ENCODE measurements around the gene RHBDF1. TPM values are rescaled to one million over a fixed set of nuclear protein-coding genes. Genes with fewer than 3 reads are reported as not detected.

RHBDF1 gene
- total and polyA plus RNA-seq, 9 of the 15 experiments (the other 6 are each of a cell fraction or from before 2014, with no cell fraction given): 1.0 to 8.2 (median 4.2) TPM

- intact Hi-C loops (cut with micrococcal nuclease) (no loop called here), in situ Hi-C loops (cut with MboI) (no loop called here)
- ChIA-PET POLR2A (no interaction called here), CTCF (ENCODE audit: low intra/inter-chr PET ratio) (no interaction called here)
- Histone ChIP-seq H4K20me1 (replicated peaks; ENCODE audit: control insufficient read depth, insufficient read depth, low read length) (peaks cover 4% of the 10 kb centered on the region; the same call in 1 of the 2 replicates), H3K9me1 (ENCODE audit: control insufficient read depth, insufficient read depth, low read length) (no peaks in the 10 kb centered on the region), H2AFZ (ENCODE audit: low read depth, low read length) (no peak overlapping the region), H3K4me3 (no peak overlapping the region), H3K36me3 (ENCODE audit: control insufficient read depth, insufficient read depth, low read length) (peaks cover 42% of the 10 kb centered on the region), H3K4me1 (replicated peaks in 1 of 2; ENCODE audit: control insufficient read depth in 2 of 2, insufficient read depth in 2 of 2, low read length in 2 of 2) (peaks cover under 1 to 44% of the 10 kb centered on the region in 2 experiments), H3K4me2 (ENCODE audit: insufficient read depth, low read length) (no peak overlapping the region), H3K9ac (ENCODE audit: insufficient read depth in 1 of 2, low read depth in 2 of 2, low read length in 2 of 2) (0 out of 4 replicates have a peak overlapping the region, but pooled peaks of 1 of the 2 experiments have one; percentile 52), H3K9me3 (replicated peaks; ENCODE audit: control insufficient read depth, insufficient read depth, low read depth, low read length) (no peaks in the 10 kb centered on the region), H3K27ac (ENCODE audit: extremely low read depth, low read depth, low read length) (no peak overlapping the region), H3K79me2 (ENCODE audit: control insufficient read depth, insufficient read depth, low read length) (no peaks in the 10 kb centered on the region), H3K27me3 (ENCODE audit: control insufficient read depth in 2 of 2, insufficient read depth in 2 of 2, low read length in 2 of 2) (no peaks in the 10 kb centered on the region)
- ATAC-seq (no peak), DNase-seq (ENCODE audit: extremely low read depth in 1 of 4, low spot score in 3 of 4) (no peak), FAIRE-seq (no peak)
- 87% methylated on average over 15 of the region's 15 CpGs for WGBS (ENCODE audit: insufficient coverage, low coverage, missing lambda C conversion rate)
- no peak for TF ChIP-seq L3MBTL2 (IDR thresholded peaks at IDR 0.05)
- peak; percentile 51 for TF ChIP-seq ZNF263 (CRISPR knock-in tag; IDR thresholded peaks at IDR 0.05; ENCODE audit: borderline replicate concordance)
- no peak for TF ChIP-seq ZNF23 (CRISPR knock-in tag; IDR thresholded peaks at IDR 0.05)
- no TSS peak for BruUV-seq (replicated peaks)
Observed at GRCh38 chr16:36336-36984, 36.0 kb downstream of the RHBDF1 start.

- Histone ChIP-seq H3K27me3 (ENCODE audit: control insufficient read depth in 2 of 2, insufficient read depth in 2 of 2, low read length in 2 of 2) (no peaks in the 10 kb centered on the region), H3K4me3 (no peak overlapping the region), H3K27ac (ENCODE audit: extremely low read depth, low read depth, low read length) (no peak overlapping the region), H4K20me1 (replicated peaks; ENCODE audit: control insufficient read depth, insufficient read depth, low read length) (peaks cover 4% of the 10 kb centered on the region; the same call in 1 of the 2 replicates), H3K36me3 (ENCODE audit: control insufficient read depth, insufficient read depth, low read length) (peaks cover 37% of the 10 kb centered on the region), H3K9me1 (ENCODE audit: control insufficient read depth, insufficient read depth, low read length) (no peaks in the 10 kb centered on the region), H2AFZ (ENCODE audit: low read depth, low read length) (no peak overlapping the region), H3K4me1 (replicated peaks in 1 of 2; ENCODE audit: control insufficient read depth in 2 of 2, insufficient read depth in 2 of 2, low read length in 2 of 2) (peaks cover 0 to 39% of the 10 kb centered on the region in 2 experiments; a peak in 4 of 5 replicates), H3K9me3 (replicated peaks; ENCODE audit: control insufficient read depth, insufficient read depth, low read depth, low read length) (no peaks in the 10 kb centered on the region), H3K9ac (ENCODE audit: insufficient read depth in 1 of 2, low read depth in 2 of 2, low read length in 2 of 2) (peak overlapping the region in 1 of 2 experiments; percentile 50; a peak in 1 of 4 replicates), H3K4me2 (ENCODE audit: insufficient read depth, low read length) (no peak overlapping the region), H3K79me2 (ENCODE audit: control insufficient read depth, insufficient read depth, low read length) (no peaks in the 10 kb centered on the region)
- in situ Hi-C loops (cut with MboI): no loop called here
- ChIA-PET POLR2A (no interaction called here), CTCF (ENCODE audit: low intra/inter-chr PET ratio) (no interaction called here)
- no peak for ATAC-seq
- no peak for TF ChIP-seq RCOR1 (IDR thresholded peaks at IDR 0.05; ENCODE audit: borderline replicate concordance in 1 of 2, low read depth in 2 of 2, low read length in 2 of 2)
- 0 out of 2 replicates have a peak, but pooled peaks have one; percentile 0 for TF ChIP-seq ATF3 (IDR thresholded peaks at IDR 0.05)
- no peak for TF ChIP-seq ATF3 (CRISPR knock-in tag; conservative IDR thresholded peaks at IDR 0.05)
- TF ChIP-seq POLR2A (conservative IDR thresholded peaks at IDR 0.05): 0 out of 2 replicates have a peak, but pooled peaks have one; percentile 40
- FAIRE-seq: no peak
- no peak for DNase-seq (ENCODE audit: extremely low read depth in 1 of 4, low spot score in 3 of 4)
- BruUV-seq (replicated peaks): no TSS peak
- 94% methylated on average over 7 of the region's 11 CpGs for WGBS (ENCODE audit: insufficient coverage, low coverage, missing lambda C conversion rate)
- intact Hi-C loops (cut with micrococcal nuclease): no loop called here
Observed at GRCh38 chr16:35678-36305, 36.6 kb downstream of the RHBDF1 start.
